MM.1S (cell line): ENCODE data around the gene GCN1.

Experiments used
- EZH2 ChIP-seq: fragments of 300-600 bp; sonication (generic); optimal IDR thresholded peaks from 2 replicates; pipeline ENCODE3; 2017; ENCODE audit warnings: low read depth, mild to moderate bottlenecking, antibody characterized with exemption, low read length, mixed read lengths
- EZH2phosphoT487 ChIP-seq: fragments of 300-600 bp; sonication (generic); IDR thresholded peaks from 2 replicates; pipeline ENCODE4 v1.6.1; 2018; ENCODE audit warnings: antibody characterized with exemption, low read length
- TF ChIP-seq, protein P1 (sequence below): fragments of 300-600 bp; sonication (generic); IDR thresholded peaks from 2 replicates; pipeline ENCODE4 v1.5.1; 2016; ENCODE audit warnings: antibody characterized with exemption, low read length, mixed read lengths

DNA sequence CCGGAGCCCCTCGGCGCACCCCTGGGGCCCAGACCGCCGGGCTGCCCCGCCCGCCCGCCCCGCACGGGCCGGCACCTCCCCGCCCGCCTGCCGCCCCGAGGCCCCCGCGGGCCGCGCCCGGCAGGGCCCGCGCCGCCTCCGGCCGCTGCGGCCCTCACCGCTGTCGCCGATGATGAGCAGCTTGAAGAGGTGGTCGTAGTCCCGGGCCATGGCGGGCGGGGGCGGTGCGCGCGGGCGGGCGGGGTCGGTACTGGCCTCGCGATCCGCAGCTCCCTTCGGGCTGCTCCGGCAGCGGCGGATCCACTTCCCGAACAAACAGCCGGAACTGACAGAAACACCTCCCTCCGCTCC lies 78.1 kb downstream of the GCN1 start, which contains the start of gene RAB35:
- TF ChIP-seq EZH2 (no peak), EZH2phosphoT487 (no peak)
- TF ChIP-seq, protein P1, sequence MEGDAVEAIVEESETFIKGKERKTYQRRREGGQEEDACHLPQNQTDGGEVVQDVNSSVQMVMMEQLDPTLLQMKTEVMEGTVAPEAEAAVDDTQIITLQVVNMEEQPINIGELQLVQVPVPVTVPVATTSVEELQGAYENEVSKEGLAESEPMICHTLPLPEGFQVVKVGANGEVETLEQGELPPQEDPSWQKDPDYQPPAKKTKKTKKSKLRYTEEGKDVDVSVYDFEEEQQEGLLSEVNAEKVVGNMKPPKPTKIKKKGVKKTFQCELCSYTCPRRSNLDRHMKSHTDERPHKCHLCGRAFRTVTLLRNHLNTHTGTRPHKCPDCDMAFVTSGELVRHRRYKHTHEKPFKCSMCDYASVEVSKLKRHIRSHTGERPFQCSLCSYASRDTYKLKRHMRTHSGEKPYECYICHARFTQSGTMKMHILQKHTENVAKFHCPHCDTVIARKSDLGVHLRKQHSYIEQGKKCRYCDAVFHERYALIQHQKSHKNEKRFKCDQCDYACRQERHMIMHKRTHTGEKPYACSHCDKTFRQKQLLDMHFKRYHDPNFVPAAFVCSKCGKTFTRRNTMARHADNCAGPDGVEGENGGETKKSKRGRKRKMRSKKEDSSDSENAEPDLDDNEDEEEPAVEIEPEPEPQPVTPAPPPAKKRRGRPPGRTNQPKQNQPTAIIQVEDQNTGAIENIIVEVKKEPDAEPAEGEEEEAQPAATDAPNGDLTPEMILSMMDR, result no peak
